Right lobe of liver (tissue), 4 donors: Measurements from ENCODE around the gene NKIRAS2.

Experiments
- CTCF ChIP-seq, 4 donors: fragments of 200-600 bp in 3 of 4; fragments of 450-650 bp in 1 of 4; IDR thresholded peaks; one replicate each; pipeline versions ENCODE4 v1.5.1 to v1.8.0; 2016 to 2022; ENCODE audit warnings: antibody characterized with exemption in 4 of 4, mild to moderate bottlenecking in 2 of 4
- POLR2A ChIP-seq: fragments of 450-650 bp; IDR thresholded peaks from one replicate; pipeline ENCODE4 v1.6.1; 2017; ENCODE audit warnings: antibody characterized with exemption, mild to moderate bottlenecking
- donor health status: DM: no; HTN: no; CAD: no.
- donor health status: DM: no; HTN: no; CAD: no.
- donor health status: DM: no; HTN: yes; CAD: no.

GRCh38 chr17:42052346-42052877 is 32.5 kb downstream of the NKIRAS2 start:
- TF ChIP-seq CTCF (IDR thresholded peaks at IDR 0.05) (no peak), POLR2A (no peak)
